GM08714 (cell line): ENCODE results near the gene TSEN54.

ENCODE experiments used
- H3K4me3 ChIP-seq: fragments of 200-500 bp; sonication (Bioruptor generic); 2 replicates; pipeline ENCODE4 v1.5.1; 2014; ENCODE audit warnings: mild to moderate bottlenecking, low read length, inconsistent platforms
- ZNF274 ChIP-seq: IDR thresholded peaks from 2 replicates; pipeline ENCODE4 v1.6.1; 2012; ENCODE audit warnings: mild to moderate bottlenecking, low read depth, low read length

Gene TSEN54

GRCh38 chr17:75505640-75506039, 10.7 kb upstream of the TSEN54 start:
- no peak overlapping the region for H3K4me3 ChIP-seq
- TF ChIP-seq ZNF274, result no peak

GRCh38 chr17:75506134-75506533, 10.2 kb upstream of the TSEN54 start:
- TF ChIP-seq ZNF274, result no peak

GRCh38 chr17:75506888-75507287, 9.4 kb upstream of the TSEN54 start:
- no peak for TF ChIP-seq ZNF274
- H3K4me3 ChIP-seq, result no peak overlapping the region

More at GRCh38 chr17:75506134-75506533, 10.2 kb upstream of the TSEN54 start:
- H3K4me3 ChIP-seq, result no peak overlapping the region

- no peak for TF ChIP-seq ZNF274
- no peak overlapping the region for H3K4me3 ChIP-seq
Measured at GRCh38 chr17:75507733-75508719, 8.3 kb upstream of the TSEN54 start.

GRCh38 chr17:75508931-75509361, 7.4 kb upstream of the TSEN54 start:
- H3K4me3 ChIP-seq, result no peak overlapping the region
- TF ChIP-seq ZNF274, result no peak

- TF ChIP-seq ZNF274, result no peak
- H3K4me3 ChIP-seq, result no peak overlapping the region
Measured at GRCh38 chr17:75509528-75510258, 6.6 kb upstream of the TSEN54 start.

GRCh38 chr17:75511270-75511609, 5.1 kb upstream of the TSEN54 start:
- H3K4me3 ChIP-seq, result no peak overlapping the region
- TF ChIP-seq ZNF274, result no peak

GRCh38 chr17:75511610-75512575, 4.4 kb upstream of the TSEN54 start:
- H3K4me3 ChIP-seq, result no peak overlapping the region
- TF ChIP-seq ZNF274, result no peak

GRCh38 chr17:75512926-75513640, 3.2 kb upstream of the TSEN54 start:
- TF ChIP-seq ZNF274, result no peak
- H3K4me3 ChIP-seq, result no peak overlapping the region

- no peak for TF ChIP-seq ZNF274
- no peak overlapping the region for H3K4me3 ChIP-seq
Measured at GRCh38 chr17:75513641-75514000, 2.7 kb upstream of the TSEN54 start.

GRCh38 chr17:75514299-75514918, 1.9 kb upstream of the TSEN54 start:
- no peak for TF ChIP-seq ZNF274
- H3K4me3 ChIP-seq, result no peak overlapping the region

GRCh38 chr17:75514919-75515495, 1.3 kb upstream of the TSEN54 start:
- peak overlapping the region; percentile 37 for H3K4me3 ChIP-seq
- TF ChIP-seq ZNF274, result no peak
